GM18858 (cell line): ENCODE data around the gene DACT3.
A peak's percentile ranks its signal among the peaks of the same experiment; 100 is the strongest.

Experiments used
- ATAC-seq: cut with Tn5 transposase; IDR thresholded peaks from one replicate; pipeline ENCODE4 v1.9.1; 2021; ENCODE audit not compliant: unreplicated experiment

DACT3 gene

GRCh38 chr19:46600384-46601317, 60.3 kb downstream of the DACT3 start:
- ATAC-seq = peak; percentile 57

DNA sequence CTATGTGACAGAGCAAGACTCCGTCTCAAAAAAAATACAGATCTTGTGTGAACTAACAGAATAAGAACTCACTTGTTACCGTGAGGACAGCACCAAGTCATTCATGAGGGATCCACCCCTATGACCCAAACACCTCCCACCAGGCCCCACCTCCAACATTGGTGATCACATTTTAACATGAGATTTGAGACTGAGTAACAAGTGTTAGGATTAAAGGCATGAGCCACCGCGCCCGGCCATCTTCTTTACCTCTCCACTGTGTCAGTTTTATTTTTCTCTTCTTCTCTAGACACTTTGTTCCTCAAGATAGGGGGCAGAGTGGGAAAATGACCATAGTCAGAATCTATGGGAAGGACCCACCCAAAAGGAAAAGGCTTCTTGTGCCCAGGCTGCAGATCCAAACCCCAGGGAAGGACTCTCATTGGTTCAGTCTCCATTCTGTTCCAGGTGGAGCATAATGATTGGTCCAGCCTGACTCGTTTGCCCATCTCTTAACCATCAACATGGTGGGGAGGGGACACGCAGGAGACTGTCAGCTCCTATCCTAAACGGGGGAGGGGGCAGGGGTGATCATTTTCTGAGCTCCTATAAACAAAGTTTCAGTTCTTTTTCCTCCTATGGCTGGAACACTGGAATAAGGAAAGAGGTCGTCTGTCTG, 61.1 kb downstream of the DACT3 start:
- ATAC-seq = no peak

DNA sequence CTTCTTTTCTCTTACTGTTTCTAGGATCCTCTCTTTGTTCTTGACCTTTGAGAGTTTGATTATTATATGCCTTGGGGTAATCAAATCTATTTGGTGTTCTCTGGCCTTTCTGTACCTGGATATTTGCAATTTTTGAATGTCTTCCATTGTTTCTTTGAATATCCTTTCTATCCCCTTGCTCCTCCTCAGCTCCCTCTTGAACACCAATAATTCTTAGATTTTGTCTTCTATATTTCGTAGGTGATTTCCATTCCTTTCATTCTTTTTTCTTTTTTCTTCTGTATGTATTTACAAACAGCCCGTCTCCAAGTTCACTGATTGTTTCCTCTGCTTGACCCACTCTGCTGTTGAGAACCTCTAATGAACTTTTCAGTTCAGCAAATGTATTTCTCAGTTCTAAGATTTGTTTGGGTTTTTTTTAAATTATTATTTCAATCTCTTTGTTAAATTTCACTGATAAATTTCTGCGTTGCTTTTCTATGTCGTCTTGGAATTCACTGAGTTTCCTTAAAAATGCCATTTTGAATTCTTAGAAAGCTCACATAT, 62.5 kb downstream of the DACT3 start:
- ATAC-seq = no peak
